Right ventricle myocardium superior (tissue), 1 donor: Measurements from ENCODE around the gene ZFP69. TPM values are rescaled to one million over a fixed set of nuclear protein-coding genes. Genes with fewer than 3 reads are reported as not detected.
"Not testable (repeated sequence)": the region's sequence is repeated elsewhere in the genome, so short reads cannot be mapped to it uniquely, and the experiment has no call there.

Experiments
- ATAC-seq: fragments of 200-7000 bp; cut with Tn5 transposase; one replicate; pipeline ENCODE4 v1.9.1; 2020; ENCODE audit warnings: mild to moderate bottlenecking; ENCODE audit not compliant: poor library complexity
- DNase-seq: peaks from one replicate; pipeline ENCODE4 v3.0.0-alpha.2; 2020
- intact Hi-C: fragments of 100-400 bp; cut with DNase I; formaldehyde crosslinking; loops from one replicate; pipeline ENCODE4 v1.11.2; 2022
- total RNA-seq: library from RNA; stranded (reverse); fragmentation: NEBNext Ultra II Directional; extraction: Animal tissue kit (Norgen Biotek cat#: 25700); gene quantifications from one replicate; pipeline ENCODE4 v1.2.1, GENCODE V29; 2021
- donor health status: DM: no; HTN: yes; CAD: no; lungs with severe emphysema.

ZFP69 gene
- total RNA-seq, 1 donor from 2014 or later: 1.3 TPM

GRCh38 chr1:40495315-40495903 is 18.3 kb downstream of the ZFP69 start:
- intact Hi-C loops: no loop called here
- ATAC-seq: no peak

GRCh38 chr1:40502651-40503050 is 25.6 kb downstream of the ZFP69 start:
- DNase-seq, intact Hi-C loops, ATAC-seq: not testable (repeated sequence)

More at GRCh38 chr1:40495315-40495903, 18.3 kb downstream of the ZFP69 start:
- no peak for DNase-seq

- ATAC-seq (no peak), DNase-seq (no peak)
- intact Hi-C loops: no loop called here
Measured at GRCh38 chr1:40507973-40508372, 30.9 kb downstream of the ZFP69 start.

GRCh38 chr1:40508375-40509341 is 31.6 kb downstream of the ZFP69 start, which contains the start of gene EXO5:
Gene EXO5, plus strand, starts transcription at chr1:40508767. Its CDS starts 5,778 bp downstream, at chr1:40514545.
- intact Hi-C loops: no loop called here
- DNase-seq (peak; percentile 91), ATAC-seq (peak; percentile 100)

DNA sequence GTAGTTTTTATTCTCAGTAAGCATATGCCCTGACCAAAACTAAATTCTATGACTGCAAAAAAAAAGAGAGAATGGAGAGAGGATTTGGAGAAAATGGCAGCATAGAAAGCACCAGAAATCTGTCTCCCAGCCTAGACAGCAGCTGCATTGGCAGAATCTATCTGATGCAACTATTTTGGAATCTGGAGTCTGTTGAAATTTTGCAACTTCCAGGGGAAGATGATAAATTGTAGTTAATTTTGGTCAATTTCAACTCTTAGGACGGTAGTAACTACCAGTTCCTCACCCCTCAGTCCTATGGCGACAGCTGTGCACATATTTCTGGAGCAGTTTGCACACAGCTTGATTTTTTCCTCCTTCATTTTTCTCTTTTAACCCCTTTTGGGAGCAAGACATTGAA is 42.4 kb downstream of the ZFP69 start:
- intact Hi-C loops: no loop called here
- DNase-seq (no peak), ATAC-seq (no peak)

- ATAC-seq (peak; percentile 7), DNase-seq (no peak)
- intact Hi-C loops: no loop called here
Measured at GRCh38 chr1:40530735-40531380, 53.8 kb downstream of the ZFP69 start.

DNA sequence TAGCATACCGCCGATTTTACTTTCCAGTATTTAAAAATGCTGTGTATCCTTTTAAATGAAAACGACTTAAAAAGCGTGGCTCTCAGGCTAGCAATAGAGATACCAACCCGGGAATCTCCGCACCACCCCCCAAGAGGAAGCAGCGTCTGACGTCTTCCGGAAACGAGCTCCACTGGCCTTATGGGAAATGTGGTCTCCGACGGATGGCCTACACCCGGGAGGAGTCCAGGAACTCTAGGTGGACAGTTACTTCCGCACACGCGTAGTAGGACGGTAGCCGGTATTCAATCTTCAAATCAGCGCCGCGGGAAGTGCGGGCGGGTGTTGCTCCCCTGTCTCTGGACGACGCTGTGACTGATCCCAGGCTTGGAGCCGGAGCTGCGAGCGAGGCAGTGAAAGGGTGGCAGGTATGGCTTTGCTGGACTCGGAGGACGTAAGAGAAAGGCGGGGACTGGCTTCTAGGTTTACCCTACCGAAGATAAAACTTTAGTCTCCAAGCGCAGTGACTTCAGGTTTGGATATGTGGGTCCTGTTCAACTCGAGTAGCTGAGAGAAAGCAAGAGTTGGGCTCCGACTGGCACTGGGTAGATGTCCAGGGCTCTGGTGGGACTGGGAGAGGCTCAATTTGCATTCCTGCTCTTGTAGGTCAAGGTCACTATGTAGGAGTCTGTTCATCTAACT is 54.4 kb downstream of the ZFP69 start, which contains the start of gene ZNF684:
ZNF684 (plus strand) TSS at position 257 of the 681 bp plus-strand sequence. CDS start 1,530 bp downstream, outside the sequence.
- ATAC-seq (peak; percentile 100), DNase-seq (peak; percentile 89)
- intact Hi-C loops: no loop called here

DNA sequence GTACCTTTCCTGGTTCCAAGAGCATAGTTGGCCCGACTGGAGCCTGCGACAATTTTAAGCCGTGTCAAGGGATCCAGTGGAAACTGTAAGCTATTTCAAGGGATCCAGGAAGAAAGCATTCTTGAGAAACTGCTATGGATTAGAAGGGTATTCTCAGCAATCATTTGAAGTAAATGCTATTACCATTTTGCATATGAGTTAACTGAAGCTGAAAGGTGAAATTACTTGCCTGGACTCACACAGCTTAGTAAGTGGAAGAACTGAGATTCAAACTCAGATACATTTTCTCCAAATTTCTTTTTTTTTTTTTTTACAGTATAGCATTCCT is 54.9 kb downstream of the ZFP69 start:
- ATAC-seq (no peak), DNase-seq (no peak)
- intact Hi-C loops: no loop called here

GRCh38 chr1:40532844-40533424 is 55.8 kb downstream of the ZFP69 start:
- no peak for ATAC-seq
- intact Hi-C loops: no loop called here
- DNase-seq: no peak

DNA sequence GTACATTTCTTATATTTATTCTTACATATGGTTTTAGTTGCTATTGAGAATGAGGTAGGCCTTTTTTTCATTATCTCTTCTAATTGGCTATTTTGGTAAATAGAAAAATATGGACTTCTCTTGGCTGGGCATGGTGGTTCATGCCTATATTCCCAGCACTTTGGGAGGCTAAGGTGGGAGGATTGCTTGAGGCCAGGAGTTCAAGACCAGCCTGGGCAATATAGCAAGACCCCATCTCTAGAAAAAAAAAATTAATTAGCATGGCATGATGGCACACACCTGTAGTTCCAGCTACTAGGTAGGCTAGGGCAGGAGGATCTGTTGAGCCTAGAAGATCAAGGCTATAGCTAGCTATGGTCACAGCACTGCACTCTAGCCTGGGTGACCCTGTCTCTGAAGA is 57.5 kb downstream of the ZFP69 start:
- no peak for ATAC-seq
- intact Hi-C loops: no loop called here

GRCh38 chr1:40535732-40536131 is 58.6 kb downstream of the ZFP69 start:
- intact Hi-C loops: no loop called here

More for the DNA sequence above, 57.5 kb downstream of the ZFP69 start:
- no peak for DNase-seq

GRCh38 chr1:40539338-40539737 is 62.2 kb downstream of the ZFP69 start:
- intact Hi-C loops: no loop called here
- no peak for DNase-seq
- no peak for ATAC-seq

More at GRCh38 chr1:40535732-40536131, 58.6 kb downstream of the ZFP69 start:
- DNase-seq (no peak), ATAC-seq (no peak)

Other genes with a start within 250 kb of the ZFP69 start
- gene TMCO2, start 229.4 kb upstream of the ZFP69 start, total RNA-seq: not detected
- gene ZMPSTE24, start 219.1 kb upstream of the ZFP69 start, total RNA-seq: 35.4 TPM
- gene COL9A2, start 160.0 kb upstream of the ZFP69 start, total RNA-seq: 0.24 TPM
- gene SMAP2, start 103.6 kb upstream of the ZFP69 start, total RNA-seq: 13.4 TPM
- gene ZFP69B, start 26.8 kb upstream of the ZFP69 start, total RNA-seq: 1.3 TPM
- gene EXO5, start 31.5 kb downstream of the ZFP69 start, total RNA-seq: 3.1 TPM
- 8.3 TPM for gene ZNF684, start 54.3 kb downstream of the ZFP69 start, total RNA-seq
- gene RIMS3, start 188.4 kb downstream of the ZFP69 start, total RNA-seq: 0.81 TPM
- gene NFYC, start 214.4 kb downstream of the ZFP69 start, total RNA-seq: 65.9 TPM